H9 (cell line): ENCODE results near the gene BTBD7. TPM values are rescaled to one million over a fixed set of nuclear protein-coding genes. Genes with fewer than 3 reads are reported as not detected.

Experiments
- DNase-seq: peaks from one replicate; pipeline ENCODE4 v3.0.0-alpha.2; 2017
- H2AFZ ChIP-seq: one replicate; pipeline ENCODE4 v1.6.1; 2013; ENCODE audit warnings: mild to moderate bottlenecking, low read length, control low read depth, moderate library complexity
- H2AK5ac ChIP-seq: 2 replicates; pipeline ENCODE4 v1.6.1; 2013; ENCODE audit warnings: low read length, control low read depth, mixed read lengths; ENCODE audit not compliant: insufficient read length
- H2BK120ac ChIP-seq: one replicate; pipeline ENCODE4 v1.6.1; 2013; ENCODE audit warnings: low read depth, mild to moderate bottlenecking, low read length, control low read depth, inconsistent platforms; ENCODE audit not compliant: poor library complexity, severe bottlenecking
- H2BK12ac ChIP-seq: 2 replicates; pipeline ENCODE4 v1.6.1; 2013; ENCODE audit warnings: low read length, control low read depth, mixed read lengths, low read depth; ENCODE audit not compliant: insufficient read length
- H2BK15ac ChIP-seq: 2 replicates; pipeline ENCODE4 v1.6.1; 2013; ENCODE audit warnings: low read depth, low read length, control low read depth
- H2BK20ac ChIP-seq: one replicate; pipeline ENCODE4 v1.6.1; 2013; ENCODE audit warnings: low read depth, mild to moderate bottlenecking, low read length, control low read depth, inconsistent platforms; ENCODE audit not compliant: poor library complexity, severe bottlenecking
- H2BK5ac ChIP-seq: 2 replicates; pipeline ENCODE4 v1.6.1; 2013; ENCODE audit warnings: low read length, control low read depth, mixed read lengths; ENCODE audit not compliant: insufficient read length
- H3K14ac ChIP-seq: 2 replicates; pipeline ENCODE4 v1.6.1; 2013; ENCODE audit warnings: low read length, control low read depth; ENCODE audit not compliant: insufficient read depth
- H3K18ac ChIP-seq: 2 replicates; pipeline ENCODE4 v1.6.1; 2013; ENCODE audit warnings: low read depth, mild to moderate bottlenecking, mixed read lengths, low read length, control low read depth; ENCODE audit not compliant: insufficient read length
- H3K23ac ChIP-seq: 2 replicates; pipeline ENCODE4 v1.6.1; 2013; ENCODE audit warnings: low read length, control low read depth, mixed read lengths, low read depth; ENCODE audit not compliant: insufficient read length
- H3K23me2 ChIP-seq: 2 replicates; pipeline ENCODE4 v1.6.1; 2013; ENCODE audit warnings: low read depth, mild to moderate bottlenecking, mixed read lengths, low read length, control low read depth; ENCODE audit not compliant: insufficient read length, poor library complexity, severe bottlenecking
- H3K27ac ChIP-seq: 2 replicates; pipeline ENCODE4 v1.5.1; 2013; ENCODE audit warnings: low read length, control low read depth, mixed read lengths, low read depth; ENCODE audit not compliant: insufficient read length
- H3K27me3 ChIP-seq: 2 replicates; pipeline ENCODE4 v1.6.1; 2013; ENCODE audit warnings: low read length, control low read depth, inconsistent platforms; ENCODE audit not compliant: insufficient read depth
- H3K4ac ChIP-seq: 2 replicates; pipeline ENCODE4 v1.6.1; 2013; ENCODE audit warnings: low read depth, mild to moderate bottlenecking, control low read depth, inconsistent platforms, low read length, moderate library complexity
- H3K4me1 ChIP-seq: 2 replicates; pipeline ENCODE4 v1.6.1; 2013; ENCODE audit warnings: low read length, control low read depth, inconsistent platforms; ENCODE audit not compliant: insufficient read depth
- H3K4me2 ChIP-seq: 2 replicates; pipeline ENCODE4 v1.6.1; 2013; ENCODE audit warnings: low read length, control low read depth, mixed read lengths; ENCODE audit not compliant: insufficient read length, insufficient read depth
- H3K56ac ChIP-seq: 2 replicates; pipeline ENCODE4 v1.6.1; 2013; ENCODE audit warnings: low read depth, mild to moderate bottlenecking, mixed read lengths, low read length, control low read depth; ENCODE audit not compliant: insufficient read length
- H3K79me1 ChIP-seq: 2 replicates; pipeline ENCODE4 v1.6.1; 2013; ENCODE audit warnings: low read depth, mild to moderate bottlenecking, moderate library complexity, low read length, control low read depth, inconsistent platforms; ENCODE audit not compliant: insufficient read depth, poor library complexity, severe bottlenecking
- H3K79me2 ChIP-seq: 2 replicates; pipeline ENCODE4 v1.6.1; 2013; ENCODE audit warnings: low read length, control low read depth, inconsistent platforms; ENCODE audit not compliant: insufficient read depth
- H3K9ac ChIP-seq: 2 replicates; pipeline ENCODE4 v1.6.1; 2013; ENCODE audit warnings: low read length, control low read depth, mixed read lengths; ENCODE audit not compliant: insufficient read length; ENCODE audit errors: extremely low read depth
- H3K9me3 ChIP-seq: one replicate; pipeline ENCODE4 v1.6.1; 2013; ENCODE audit warnings: low read depth, low read length, inconsistent platforms; ENCODE audit not compliant: control insufficient read depth
- H3T11ph ChIP-seq: one replicate; pipeline ENCODE4 v1.6.1; 2013; ENCODE audit warnings: mild to moderate bottlenecking, low read length, control low read depth, inconsistent platforms
- H4K20me1 ChIP-seq: one replicate; pipeline ENCODE4 v1.6.1; 2013; ENCODE audit not compliant: control insufficient read depth, insufficient read length, insufficient read depth
- H4K5ac ChIP-seq: 2 replicates; pipeline ENCODE4 v1.6.1; 2013; ENCODE audit warnings: low read depth, mild to moderate bottlenecking, mixed read lengths, low read length, control low read depth; ENCODE audit not compliant: insufficient read length
- H4K8ac ChIP-seq: replicated peaks from 2 replicates; pipeline ENCODE4 v1.6.1; 2013; ENCODE audit warnings: low read length, control low read depth, mixed read lengths, low read depth; ENCODE audit not compliant: insufficient read length
- H4K91ac ChIP-seq: 2 replicates; pipeline ENCODE4 v1.6.1; 2013; ENCODE audit warnings: low read depth, mild to moderate bottlenecking, moderate library complexity, mixed read lengths, low read length, control low read depth; ENCODE audit not compliant: insufficient read length
- H3K27ac Mint-ChIP-seq, 3 experiments: 2 replicates in 2 of 3; 3 replicates in 1 of 3; pipeline ENCODE4 v1.8.0; 2020 to 2021; ENCODE audit warnings: mixed read lengths in 3 of 3, mild to moderate bottlenecking in 1 of 3, moderate library complexity in 1 of 3
- H3K27me3 Mint-ChIP-seq: 2 replicates; pipeline ENCODE4 v1.8.0; 2021; ENCODE audit warnings: low read depth, mild to moderate bottlenecking, moderate library complexity, mixed read lengths
- H3K36me3 Mint-ChIP-seq, 3 experiments: 2 replicates in 2 of 3; 3 replicates in 1 of 3; pipeline ENCODE4 v1.8.0; 2020 to 2021; ENCODE audit warnings: low read depth in 3 of 3, mixed read lengths in 3 of 3; ENCODE audit not compliant: insufficient read depth in 1 of 3
- H3K4me1 Mint-ChIP-seq, 2 experiments: 2 replicates each; pipeline ENCODE4 v1.8.0; 2020; ENCODE audit warnings: mixed read lengths in 2 of 2
- H3K4me3 Mint-ChIP-seq, 2 experiments: 2 replicates in 1 of 2; 3 replicates in 1 of 2; pipeline ENCODE4 v1.8.0; 2020 to 2021; ENCODE audit warnings: mild to moderate bottlenecking in 2 of 2, mixed read lengths in 2 of 2, moderate library complexity in 1 of 2
- H3K9me3 Mint-ChIP-seq, 2 experiments: 2 replicates in 1 of 2; 3 replicates in 1 of 2; pipeline ENCODE4 v1.8.0; 2020; ENCODE audit warnings: mild to moderate bottlenecking in 2 of 2, mixed read lengths in 2 of 2, moderate library complexity in 1 of 2
- CTCF ChIP-seq: fragments of 200-600 bp; sonication (generic); conservative IDR thresholded peaks from 3 replicates; pipeline ENCODE4 v1.8.0; 2021; ENCODE audit warnings: antibody characterized with exemption, mild to moderate bottlenecking
- WGBS: extraction: QIAGEN DNeasy Blood & Tissue Kit; methylation state at CpG from one replicate; pipeline ENCODE4 v1.1.7; 2013; ENCODE audit warnings: missing lambda C conversion rate, low lambda C conversion rate, mixed read lengths; ENCODE audit not compliant: insufficient read length; ENCODE audit errors: extremely low coverage; 5-methylcytosine and 5-hydroxymethylcytosine counted together
- total RNA-seq: library from RNA; stranded (reverse); gene quantifications from 2 replicates; pipeline ENCODE4 v1.2.1, GENCODE V29; 2021

The BTBD7 gene
- total RNA-seq, 1 experiment from 2014 or later = 44.1 TPM

DNA sequence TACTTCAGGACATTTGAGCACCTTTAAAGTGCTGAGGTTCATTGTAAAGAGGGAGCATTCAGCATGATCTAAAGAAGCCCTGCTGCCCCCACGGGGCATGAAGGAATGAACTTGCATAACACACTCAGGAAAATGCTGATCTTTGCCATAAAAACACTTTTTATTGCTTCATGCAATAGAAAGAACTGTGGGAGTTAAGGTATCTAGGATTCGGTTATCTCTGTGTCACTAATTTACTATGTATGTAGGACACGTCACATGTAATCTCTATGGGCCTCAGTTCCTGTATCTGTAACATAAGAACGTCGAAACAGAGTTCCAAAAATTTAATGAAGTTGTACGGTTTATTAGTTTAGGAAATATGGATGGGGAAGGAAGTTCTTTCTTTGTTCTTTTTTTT, 33.0 kb downstream of the BTBD7 start:
- Histone ChIP-seq H3K79me1 (peaks cover 2% of the 10 kb centered on the region), H3K4ac (no peak overlapping the region), H2BK20ac (no peak overlapping the region), H2BK5ac (no peak overlapping the region), H2BK120ac (no peak overlapping the region), H3K9me3 (no peaks in the 10 kb centered on the region), H2AFZ (no peak overlapping the region), H2AK5ac (no peak overlapping the region), H3K27ac (no peak overlapping the region), H3T11ph (no peak overlapping the region), H4K91ac (no peak overlapping the region), H2BK12ac (no peak overlapping the region), H3K14ac (no peak overlapping the region), H3K4me1 (peaks cover 10% of the 10 kb centered on the region), H4K8ac (no peak overlapping the region), H3K23me2 (no peaks in the 10 kb centered on the region), H4K5ac (no peak overlapping the region), H3K9ac (no peak overlapping the region), H3K23ac (no peak overlapping the region), H3K4me2 (no peak overlapping the region), H3K56ac (no peak overlapping the region), H3K79me2 (no peaks in the 10 kb centered on the region; the same call in 1 of the 2 replicates), H4K20me1 (no peaks in the 10 kb centered on the region), H2BK15ac (no peak overlapping the region), H3K18ac (no peak overlapping the region), H3K27me3 (no peaks in the 10 kb centered on the region)
- H3K27ac Mint-ChIP-seq = peak overlapping the region in 1 of 3 experiments; percentile 76; a peak in 3 of 7 replicates
- H3K9me3 Mint-ChIP-seq = no peaks in the 10 kb centered on the region
- H3K36me3 Mint-ChIP-seq = no peaks in the 10 kb centered on the region
- DNase-seq = no peak
- H3K4me1 Mint-ChIP-seq = peaks cover 48 to 52% of the 10 kb centered on the region in 2 experiments
- no peaks in the 10 kb centered on the region for H3K27me3 Mint-ChIP-seq
- TF ChIP-seq CTCF = no peak
- WGBS = 100% methylated on average over 1 of the region's 6 CpGs
- no peak overlapping the region for H3K4me3 Mint-ChIP-seq
